Measurements from ENCODE around the gene NCOA6.

- TF ChIP-seq POLR2A (IDR thresholded peaks at IDR 0.05; ENCODE audit: low read depth, low read length), result no peak
- no peak for TF ChIP-seq CTCF (conservative IDR thresholded peaks at IDR 0.05; ENCODE audit: low read depth, low read length)
- TF ChIP-seq FOS (IDR thresholded peaks at IDR 0.05; ENCODE audit: low read depth, low read length), result no peak
- no peak for TF ChIP-seq MXI1 (IDR thresholded peaks at IDR 0.05; ENCODE audit: borderline replicate concordance, low read depth, low read length)
- no peak for TF ChIP-seq MAFK (IDR thresholded peaks at IDR 0.05; ENCODE audit: low read depth, low read length)
Measured at GRCh38 chr20:34772437-34772836, 53.0 kb downstream of the NCOA6 start.
